GM18868 (cell line): Measurements from ENCODE around the gene CWF19L2.
"Not testable (repeated sequence)": the region's sequence is repeated elsewhere in the genome, so short reads cannot be mapped to it uniquely, and the experiment has no call there.

Source experiments
- ATAC-seq: cut with Tn5 transposase; IDR thresholded peaks from one replicate; pipeline ENCODE4 v1.9.1; 2021; ENCODE audit warnings: mild to moderate bottlenecking, moderate library complexity; ENCODE audit not compliant: unreplicated experiment

CWF19L2 gene

DNA sequence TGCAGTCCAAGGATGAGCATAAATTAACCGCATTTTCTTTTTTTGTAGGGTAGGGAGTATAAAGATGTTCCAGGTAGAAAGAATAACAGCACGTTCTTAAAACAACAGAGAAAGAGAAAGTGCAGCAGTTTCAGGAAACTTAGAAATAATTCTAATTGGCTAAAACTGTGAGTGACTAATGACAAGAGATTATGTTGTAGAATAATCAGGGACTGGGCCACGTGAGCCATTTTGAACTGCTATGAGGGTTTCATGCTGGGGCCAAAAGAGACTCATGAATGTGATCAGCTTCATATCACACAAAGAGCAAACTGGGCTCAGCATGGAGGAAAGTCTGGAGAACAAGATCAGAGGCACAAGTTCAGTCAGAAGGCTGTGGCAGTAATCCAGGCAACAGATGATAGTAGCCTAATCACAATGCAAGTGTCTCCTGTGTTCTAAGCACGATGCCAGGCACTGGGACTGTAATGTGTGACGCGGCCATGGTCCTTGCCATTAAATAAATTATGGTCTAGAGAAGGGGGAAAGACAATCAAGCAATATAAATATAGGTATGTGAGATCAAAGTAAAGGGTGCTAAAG lies 17.9 kb downstream of the CWF19L2 start:
- ATAC-seq: no peak

DNA sequence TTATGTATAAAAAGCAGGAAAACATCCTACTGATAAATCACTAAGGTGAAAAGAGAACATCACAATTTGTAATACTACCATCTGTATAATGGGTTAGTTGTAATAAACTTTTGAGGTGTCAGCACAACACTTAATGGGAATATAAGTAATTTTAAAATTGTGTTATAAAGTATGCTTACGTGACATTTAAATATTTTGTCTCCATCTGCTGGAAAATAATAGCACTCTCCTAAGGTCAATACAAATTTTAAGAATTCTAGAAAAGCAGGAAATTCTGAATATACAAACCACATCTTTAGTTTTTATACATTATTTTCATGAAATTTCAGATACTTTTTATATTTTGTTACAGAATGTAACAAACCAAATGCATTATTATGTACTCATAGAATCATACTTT lies 19.5 kb downstream of the CWF19L2 start:
- ATAC-seq: no peak

DNA sequence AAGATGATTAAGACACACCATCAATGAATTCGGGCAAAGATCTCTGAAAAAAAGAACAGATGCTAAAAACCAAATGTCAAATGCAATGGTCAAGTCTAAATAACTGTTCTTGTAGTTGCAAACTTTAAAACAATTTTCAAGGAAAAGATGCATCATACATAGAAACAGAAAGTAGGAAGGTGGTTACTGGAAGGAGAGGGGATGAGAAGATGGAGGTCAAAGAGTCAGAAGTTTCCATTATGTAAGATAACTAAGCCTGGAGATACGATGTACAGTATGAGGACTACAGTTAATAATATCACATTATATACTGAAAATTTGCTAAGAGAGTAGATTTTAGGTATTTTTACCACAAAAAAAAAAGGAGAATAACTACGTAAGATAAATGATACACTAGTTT lies 27.1 kb downstream of the CWF19L2 start:
- ATAC-seq: no peak

DNA sequence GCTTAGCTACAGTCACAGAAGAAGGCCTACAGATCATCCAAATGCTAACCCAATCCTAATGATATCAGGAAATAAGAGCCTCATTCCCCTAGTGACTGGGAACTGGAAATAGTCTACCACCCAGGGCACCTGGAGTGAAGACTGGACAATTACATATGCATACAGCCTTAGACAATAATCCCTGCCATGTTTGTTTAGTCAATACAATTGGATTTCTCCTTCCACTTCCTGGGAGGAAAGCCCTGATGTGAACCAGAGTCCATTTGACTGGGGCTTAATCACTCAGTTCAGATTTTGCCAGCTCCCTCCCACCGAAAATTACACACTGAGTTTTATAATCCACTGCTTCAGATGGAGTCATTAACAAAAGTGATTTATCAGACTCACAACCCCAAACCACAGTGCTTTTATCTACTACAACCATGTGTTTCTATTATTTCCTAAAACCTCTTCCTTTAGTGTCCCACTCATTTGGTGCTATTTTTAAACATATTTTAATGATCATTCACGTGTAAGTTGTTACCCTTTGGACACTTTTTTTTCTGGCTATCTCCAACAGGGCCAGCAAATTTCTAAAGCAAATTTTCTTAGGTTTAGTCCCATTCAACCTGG lies 29.9 kb downstream of the CWF19L2 start:
- ATAC-seq: no peak

DNA sequence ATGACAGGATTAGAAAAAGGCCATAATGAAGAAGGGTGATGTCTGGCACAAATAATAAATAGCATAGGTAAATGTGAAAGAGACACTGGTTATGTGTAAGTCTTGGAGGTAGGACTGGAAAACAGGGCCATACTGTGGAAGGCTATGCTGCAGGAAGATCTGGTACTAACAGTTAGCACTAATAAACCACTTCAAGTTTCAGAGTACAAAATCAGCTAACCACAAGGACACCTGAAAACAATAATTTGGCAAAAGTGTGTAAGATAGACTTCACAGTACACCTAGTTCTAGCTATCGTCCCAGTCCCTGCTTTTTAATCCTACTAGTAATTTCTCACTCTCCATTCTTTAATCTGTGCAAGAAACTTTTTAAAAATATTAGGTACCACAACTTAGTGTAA lies 44.3 kb downstream of the CWF19L2 start:
- ATAC-seq: no peak

DNA sequence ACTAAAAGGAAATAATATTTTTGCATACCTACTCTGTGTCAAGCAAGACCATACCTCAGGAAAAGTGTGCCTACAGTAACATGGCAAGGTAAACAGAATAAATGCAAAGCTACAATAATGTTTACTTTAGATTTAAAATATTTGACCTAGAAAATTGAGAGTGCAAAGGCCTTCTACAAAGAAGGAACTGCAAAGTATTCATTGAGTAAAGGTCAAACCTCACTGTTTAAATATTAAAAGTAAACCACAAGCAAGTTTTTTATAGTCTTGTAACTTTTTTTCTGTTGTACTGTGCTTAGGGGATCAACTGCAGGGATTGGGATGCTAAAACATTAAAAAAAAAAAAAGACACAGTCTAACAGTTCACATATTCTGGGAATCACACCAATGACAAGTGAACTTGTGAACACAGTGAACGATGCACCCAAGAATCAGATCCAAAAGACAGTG lies 48.8 kb downstream of the CWF19L2 start:
- ATAC-seq: no peak

DNA sequence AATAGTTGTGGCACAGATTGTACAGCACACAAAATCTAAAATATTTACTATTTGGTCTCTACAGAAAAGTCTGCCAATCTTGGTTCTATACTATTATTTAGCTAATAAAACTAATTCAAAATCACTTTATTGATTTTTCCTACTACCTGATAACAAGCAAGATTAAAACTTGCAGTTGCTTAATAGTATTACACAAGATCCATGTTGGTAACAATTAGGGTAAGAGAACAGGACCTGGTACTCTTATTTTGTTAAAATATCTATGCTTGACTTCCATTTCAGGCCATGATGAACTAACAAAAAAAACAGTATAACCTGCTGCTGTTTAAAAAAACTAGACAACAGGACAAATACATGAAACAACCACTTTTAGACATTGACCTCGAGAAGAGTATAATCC lies 52.4 kb downstream of the CWF19L2 start:
- no peak for ATAC-seq

DNA sequence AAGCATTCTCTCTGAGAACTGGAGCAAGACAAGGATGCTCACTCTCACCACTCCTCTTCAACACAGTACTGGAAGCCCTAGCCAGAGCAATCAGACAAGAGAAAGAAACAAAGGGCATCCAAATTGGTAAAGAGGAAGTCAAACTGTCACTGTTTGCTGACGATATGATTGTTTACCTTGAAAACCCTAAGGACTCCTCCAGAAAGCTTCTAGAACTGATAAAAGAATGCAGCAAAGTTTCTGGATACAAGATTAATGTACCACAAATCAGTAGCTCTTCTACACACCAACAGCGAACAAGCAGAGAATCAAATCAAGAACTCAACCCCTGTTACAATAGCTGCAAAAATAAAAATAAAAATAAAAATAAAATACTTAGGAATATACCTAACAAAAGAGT lies 56.5 kb downstream of the CWF19L2 start:
- ATAC-seq: not testable (repeated sequence)

DNA sequence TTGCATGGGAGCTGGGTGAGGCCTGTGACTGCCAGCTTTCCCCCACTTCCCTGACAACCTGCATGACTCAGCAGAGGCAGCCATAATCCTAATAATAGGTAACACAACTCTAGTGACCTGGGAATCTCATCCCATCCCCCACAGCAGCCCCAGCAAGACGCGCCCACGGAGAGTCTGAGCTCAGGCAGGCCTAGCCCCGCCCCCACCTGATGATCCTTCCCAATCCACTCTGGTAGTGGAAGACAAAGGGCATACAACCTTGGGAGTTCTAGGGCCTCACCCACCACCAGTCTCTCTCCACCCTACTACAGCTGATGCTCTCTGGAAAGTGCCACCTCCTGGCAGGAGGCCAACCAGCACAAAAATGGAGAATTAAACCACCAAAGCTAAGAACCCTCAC lies 60.3 kb downstream of the CWF19L2 start:
- ATAC-seq: no peak

DNA sequence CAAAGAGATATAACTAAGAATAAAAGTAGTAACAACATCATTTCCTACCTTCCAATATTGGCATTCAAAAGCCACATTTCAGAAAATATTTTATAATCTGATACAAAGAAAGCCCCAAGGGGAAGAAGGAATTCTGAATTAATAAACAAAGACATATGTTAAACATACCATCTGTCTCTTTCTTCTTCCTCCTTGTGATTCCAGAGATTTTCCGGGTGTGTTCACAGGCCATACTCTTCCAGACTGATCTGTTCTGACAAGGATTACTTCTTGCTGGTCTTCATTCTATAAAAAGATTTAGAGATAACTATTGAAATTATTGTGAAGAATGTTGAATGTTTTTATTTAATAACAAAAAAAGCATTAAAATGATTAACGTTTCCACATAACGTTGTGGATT lies 65.0 kb downstream of the CWF19L2 start:
- no peak for ATAC-seq

DNA sequence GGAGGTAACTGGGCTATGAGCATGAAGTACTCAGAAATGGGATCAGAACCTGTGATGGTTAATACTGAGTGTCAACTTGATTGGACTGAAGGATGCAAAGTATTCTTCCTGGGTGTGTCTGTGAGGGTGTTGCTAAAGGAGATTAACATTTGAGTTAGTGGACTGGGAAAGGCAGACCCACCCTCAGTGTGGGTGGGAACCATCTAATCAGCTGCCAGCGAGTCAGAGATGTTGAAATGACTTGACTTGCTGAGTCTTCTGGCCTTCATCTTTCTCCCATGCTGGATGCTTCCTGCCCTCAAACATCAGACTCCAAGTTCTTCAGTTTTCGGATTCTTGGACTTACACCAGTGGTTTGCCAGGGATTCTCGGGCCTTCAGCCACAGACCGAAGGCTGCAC lies 66.9 kb downstream of the CWF19L2 start:
- not testable (repeated sequence) for ATAC-seq

DNA sequence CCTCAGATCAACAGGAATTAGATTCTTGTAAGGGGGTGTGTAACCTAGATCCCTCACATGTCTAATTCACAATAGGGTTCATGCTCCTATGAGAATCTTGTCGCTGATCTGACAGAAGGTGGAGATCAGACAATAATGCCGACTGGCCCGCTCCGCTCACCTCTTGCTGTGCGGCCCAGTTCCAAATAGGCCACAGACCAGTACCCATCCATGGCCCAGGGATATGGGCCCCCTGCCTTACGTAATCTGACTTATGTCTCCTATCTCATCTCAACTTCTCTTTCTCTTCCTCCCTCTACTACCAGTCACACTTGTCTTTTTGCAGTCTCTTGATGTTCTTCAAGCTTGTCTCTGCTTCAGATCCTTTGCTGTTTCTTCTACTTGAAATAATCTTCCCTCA lies 70.0 kb downstream of the CWF19L2 start:
- ATAC-seq: no peak

DNA sequence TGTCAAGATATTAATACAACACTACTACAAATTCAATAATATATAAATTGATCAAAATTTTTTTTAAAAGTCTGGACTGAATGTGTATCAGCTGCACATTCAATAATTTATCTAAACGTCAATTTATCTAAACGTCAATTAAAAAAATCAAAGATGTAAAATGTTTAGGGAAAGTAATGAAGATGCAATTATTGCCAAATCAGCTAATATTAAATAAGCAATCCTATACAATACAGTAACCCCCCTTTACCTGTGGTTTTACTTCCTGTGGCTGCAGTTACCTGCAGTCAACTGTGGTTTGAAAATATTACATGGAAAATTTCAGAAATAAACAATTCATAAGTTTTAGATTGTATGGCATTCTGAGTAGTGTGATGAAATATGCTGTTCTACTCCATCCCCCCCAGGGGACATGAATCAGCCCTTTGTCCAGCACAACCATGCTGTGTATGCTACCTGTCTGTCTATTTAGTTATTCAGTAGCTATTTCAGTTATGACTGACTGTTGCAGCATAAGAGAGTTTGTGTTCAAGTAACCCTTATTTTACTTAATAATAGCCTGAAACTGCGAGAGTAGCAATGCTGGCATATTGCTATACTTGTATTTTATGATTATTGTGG lies 72.2 kb downstream of the CWF19L2 start:
- no peak for ATAC-seq

DNA sequence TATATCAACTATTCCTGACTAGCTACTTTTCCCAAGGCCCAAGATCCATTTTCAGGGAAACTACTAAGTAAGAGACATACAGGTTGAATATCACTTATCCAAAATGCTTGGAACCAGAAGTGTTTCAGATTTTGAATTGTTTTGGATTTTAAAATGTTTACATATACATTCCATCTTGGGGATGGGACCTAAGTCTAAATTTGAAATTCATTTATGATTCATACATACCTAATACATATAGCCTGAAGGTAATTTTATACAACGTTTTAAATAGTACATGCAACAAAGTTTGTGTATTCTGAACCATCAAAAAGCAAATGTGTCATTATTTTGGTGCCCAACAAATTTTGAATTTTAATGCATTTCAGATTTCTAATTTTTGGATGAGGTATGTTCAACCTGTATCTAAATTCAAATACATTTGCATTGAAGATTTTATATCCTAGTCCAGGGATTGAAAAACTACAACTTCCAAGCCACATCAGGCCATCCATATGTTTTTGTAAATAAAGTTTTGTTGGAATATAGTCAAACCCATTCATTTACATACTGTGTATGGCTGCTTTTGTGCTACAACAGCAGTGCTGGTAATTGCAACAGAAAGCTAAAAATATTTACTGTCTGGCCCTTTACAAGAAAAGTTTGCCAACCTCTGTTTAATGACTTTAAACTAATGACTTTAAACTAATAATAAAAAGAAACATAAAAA lies 73.3 kb downstream of the CWF19L2 start:
- ATAC-seq: no peak

DNA sequence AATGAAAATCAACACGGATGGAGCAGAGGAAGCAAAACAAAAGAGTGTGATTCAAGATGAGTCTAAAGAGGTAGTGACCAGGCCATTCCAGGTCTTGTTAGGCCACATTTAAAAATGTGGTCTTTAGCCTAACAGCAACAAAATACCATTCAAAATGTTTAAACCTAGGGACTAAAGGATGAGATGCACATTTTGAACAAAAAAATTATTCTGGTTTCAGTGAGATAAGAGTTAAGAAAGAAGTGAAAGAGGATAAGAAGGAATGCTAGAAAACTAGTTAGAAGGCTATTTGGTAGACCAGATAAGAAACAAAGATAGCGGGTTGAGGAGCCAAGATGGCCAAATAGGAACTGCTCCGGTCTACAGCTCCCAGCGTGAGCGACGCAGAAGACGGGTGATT lies 85.2 kb downstream of the CWF19L2 start:
- ATAC-seq: no peak

DNA sequence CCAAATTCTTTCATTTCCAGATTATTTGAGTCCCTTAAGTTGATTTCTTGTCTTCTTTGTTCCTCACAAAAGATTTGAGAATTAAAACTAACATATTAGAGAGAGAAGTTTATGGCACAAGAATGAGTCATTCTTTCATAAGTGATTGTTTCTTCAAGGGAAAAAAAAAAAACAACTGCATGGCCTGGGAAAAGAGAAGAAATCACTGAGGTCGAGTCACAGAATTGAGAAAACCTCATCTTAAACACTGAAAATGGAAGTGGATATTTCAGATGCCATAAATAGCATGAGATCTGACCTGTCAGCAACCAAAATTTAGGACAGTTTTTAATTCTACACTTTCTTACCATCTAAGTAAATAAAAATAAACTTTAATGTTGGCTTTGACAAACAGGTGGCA lies 87.2 kb downstream of the CWF19L2 start:
- ATAC-seq: no peak

DNA sequence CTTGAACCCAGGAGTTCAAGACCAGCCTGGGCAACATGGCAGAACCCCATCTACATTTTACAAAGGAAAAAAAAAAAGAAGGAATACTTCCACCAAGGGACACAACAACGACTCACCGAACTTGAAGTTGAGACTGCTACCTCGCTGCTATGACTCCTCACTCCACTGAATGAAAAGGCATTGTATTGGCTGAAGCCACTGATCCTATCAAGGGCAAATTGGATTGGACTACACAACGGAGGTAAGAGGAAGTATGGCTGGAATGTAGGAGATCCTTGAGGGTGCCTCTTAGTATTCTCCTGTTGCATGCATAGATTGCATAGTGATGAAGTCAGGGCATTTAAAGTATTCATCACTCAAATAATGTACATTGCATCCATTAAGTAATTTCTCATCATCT lies 97.9 kb downstream of the CWF19L2 start:
- ATAC-seq: no peak

DNA sequence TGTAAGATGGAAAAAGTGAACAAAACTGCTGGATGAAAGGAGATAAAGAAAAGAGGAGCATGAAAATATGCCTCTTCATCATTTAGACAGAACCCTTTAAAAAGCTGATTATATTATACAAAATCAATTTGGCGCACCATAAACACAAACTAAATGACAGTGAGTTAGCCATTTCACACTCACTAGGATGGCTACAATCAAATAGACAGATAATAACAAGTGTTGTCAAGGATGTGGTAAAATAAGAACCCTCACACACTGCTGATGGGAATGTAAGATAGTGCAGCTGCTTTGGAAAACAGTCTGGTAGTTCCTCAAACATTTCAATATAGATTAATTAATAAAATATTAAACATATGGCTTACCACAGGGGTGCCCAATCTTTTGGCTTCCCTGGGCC lies 99.7 kb downstream of the CWF19L2 start:
- ATAC-seq: no peak

DNA sequence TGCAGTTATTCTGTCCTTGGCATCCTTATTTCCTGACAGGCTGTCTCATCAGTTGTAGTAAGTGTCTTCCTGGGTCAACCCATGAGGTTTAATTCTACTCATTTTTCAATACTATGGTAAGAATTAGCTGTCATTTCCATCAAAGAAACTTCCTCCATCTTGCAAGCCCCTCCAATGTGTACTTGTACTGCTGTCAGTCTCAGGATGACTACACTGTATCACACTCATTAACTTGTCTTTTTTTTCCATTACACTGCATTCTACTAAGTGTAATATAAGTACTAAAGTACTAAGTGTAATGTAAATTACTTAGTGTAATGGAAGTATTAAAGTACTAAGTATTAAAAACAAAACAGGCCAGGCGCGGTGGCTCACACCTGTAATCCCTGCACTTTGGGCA lies 102.8 kb downstream of the CWF19L2 start:
- no peak for ATAC-seq

DNA sequence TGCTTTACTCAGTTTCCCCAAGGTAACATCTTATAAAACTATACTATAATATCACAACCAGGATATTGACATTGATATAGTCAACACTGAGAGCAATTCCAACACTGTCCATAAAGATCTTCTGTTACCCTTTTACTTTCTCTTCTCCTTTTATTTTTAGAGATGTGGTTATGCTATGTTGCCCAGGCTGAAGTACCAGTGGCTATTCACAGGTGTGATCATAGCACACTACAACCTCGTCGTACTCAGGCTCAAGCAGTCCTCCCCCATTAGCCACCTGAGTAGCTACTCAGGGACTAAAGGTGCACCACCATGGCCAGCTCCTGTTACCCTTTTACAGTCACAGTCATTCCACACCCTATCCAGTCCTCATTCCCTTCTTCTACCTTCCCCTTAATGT lies 119.7 kb downstream of the CWF19L2 start:
- ATAC-seq: peak; percentile 92

DNA sequence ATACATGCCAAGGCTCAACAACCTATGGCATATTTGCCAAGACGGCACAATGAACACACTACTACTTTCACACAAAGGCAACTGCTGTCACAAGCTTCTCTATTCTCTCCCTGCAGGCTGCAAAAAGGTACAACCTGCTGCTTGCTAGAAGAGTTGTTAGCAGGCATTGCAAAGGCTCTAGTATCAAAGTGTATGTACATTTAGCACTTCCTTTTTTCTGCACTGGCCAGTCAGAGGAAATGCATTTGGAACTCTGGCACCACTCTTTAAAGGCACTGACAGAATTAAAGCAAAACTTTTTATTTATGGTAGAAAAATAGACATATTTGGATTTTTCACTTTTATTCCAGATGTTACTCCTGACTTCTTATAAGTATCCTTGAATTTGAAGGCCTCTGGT lies 125.9 kb downstream of the CWF19L2 start:
- ATAC-seq: no peak

DNA sequence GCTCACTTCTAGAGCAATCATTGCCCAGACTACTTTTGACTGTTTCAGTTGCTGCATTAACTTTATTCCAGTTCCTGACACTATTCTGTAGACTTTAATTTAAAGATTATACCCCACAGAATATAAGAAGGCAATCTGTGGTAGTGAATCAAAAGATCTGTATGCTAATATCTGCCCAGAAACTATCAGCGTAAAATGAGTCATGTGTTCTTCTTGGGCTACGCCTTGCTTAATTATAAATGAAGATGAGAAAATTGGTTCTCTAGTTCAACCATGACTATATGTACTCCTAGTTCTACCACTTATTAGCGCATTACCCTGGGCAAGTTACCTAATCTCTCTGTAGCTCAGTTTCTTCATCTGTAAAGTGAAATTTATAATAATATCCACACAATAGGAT lies 128.5 kb downstream of the CWF19L2 start:
- ATAC-seq: no peak
